Progenitor cell of endocrine pancreas (in vitro differentiated cells): ENCODE results near the gene CHRNB4. TPM values are rescaled to one million over a fixed set of nuclear protein-coding genes. Genes with fewer than 3 reads are reported as not detected.

Source experiments
- DNase-seq: peaks from one replicate; pipeline ENCODE4 v3.0.0; 2021; ENCODE audit warnings: low spot score; ENCODE audit not compliant: unreplicated experiment
- H3K27ac Mint-ChIP-seq: 2 replicates; pipeline ENCODE4 v1.8.0; 2021; ENCODE audit warnings: mild to moderate bottlenecking, moderate library complexity, mixed read lengths
- H3K27me3 Mint-ChIP-seq: 2 replicates; pipeline ENCODE4 v1.8.0; 2021; ENCODE audit warnings: mixed read lengths
- H3K36me3 Mint-ChIP-seq: 2 replicates; pipeline ENCODE4 v1.8.0; 2022; ENCODE audit warnings: mixed read lengths; ENCODE audit not compliant: insufficient read depth
- H3K4me1 Mint-ChIP-seq: 2 replicates; pipeline ENCODE4 v1.8.0; 2021; ENCODE audit warnings: low read depth, mixed read lengths
- H3K4me3 Mint-ChIP-seq: 2 replicates; pipeline ENCODE4 v1.8.0; 2021; ENCODE audit warnings: low read depth, mild to moderate bottlenecking, moderate library complexity, mixed read lengths
- H3K9me3 Mint-ChIP-seq: 2 replicates; pipeline ENCODE4 v1.8.0; 2021; ENCODE audit warnings: low read depth, mixed read lengths
- total RNA-seq: library from RNA; stranded (reverse); gene quantifications from 2 replicates; pipeline ENCODE4 v1.2.1, GENCODE V29; 2021
- TF ChIP-seq, protein P1 (sequence below): fragments of 200-600 bp; sonication (generic); IDR thresholded peaks from one replicate; pipeline ENCODE4 v1.5.0; 2021; ENCODE audit warnings: antibody characterized with exemption, mild to moderate bottlenecking; ENCODE audit not compliant: unreplicated experiment

CHRNB4 gene
- total RNA-seq, 1 donor from 2014 or later = 1.0 TPM

DNA sequence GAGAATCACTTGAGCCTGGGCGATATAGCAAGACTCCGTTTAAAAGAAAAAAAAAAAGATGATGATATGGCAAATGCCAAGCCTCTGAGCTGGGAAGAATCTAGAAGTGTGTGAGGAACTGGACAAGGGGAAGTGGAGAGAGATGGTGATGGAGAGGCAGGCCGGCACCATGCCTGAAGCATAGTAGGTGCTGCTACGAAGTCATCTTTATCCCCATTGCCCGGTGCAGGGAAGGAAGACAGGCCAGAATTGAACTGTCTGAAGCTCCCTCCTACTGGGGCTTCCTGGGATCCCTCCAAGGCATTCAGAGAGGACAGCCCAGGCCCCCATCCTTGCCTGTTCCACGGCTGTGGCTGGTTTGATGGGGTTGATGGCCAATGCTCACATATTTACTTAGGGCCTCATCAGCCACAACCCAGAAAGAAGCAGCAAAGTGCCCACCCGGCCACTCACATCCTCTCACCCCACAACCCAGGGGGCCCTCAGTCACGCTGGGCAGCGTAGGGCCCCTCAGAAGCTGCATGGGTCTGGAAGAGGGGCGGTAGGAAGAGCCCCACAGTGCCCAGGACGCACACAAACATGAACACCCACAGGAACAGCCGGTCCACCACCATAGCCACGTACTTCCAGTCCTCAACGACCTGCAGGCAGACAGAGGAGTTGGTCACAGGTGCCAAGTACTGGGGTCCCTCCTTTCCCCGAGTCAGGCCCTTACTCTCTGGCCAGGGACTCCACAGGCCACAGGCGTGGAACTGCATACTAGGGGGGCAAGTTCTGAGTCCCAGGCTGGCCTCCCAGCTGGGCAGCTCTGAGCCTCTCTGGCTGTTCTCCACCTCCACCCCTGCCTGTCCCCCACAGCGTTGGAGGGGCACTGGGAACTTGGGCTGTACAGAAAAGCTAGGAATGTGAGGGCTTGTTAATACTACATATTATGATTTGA is 16.1 kb downstream of the CHRNB4 start:
- H3K9me3 Mint-ChIP-seq = no peaks in the 10 kb centered on the region
- TF ChIP-seq, protein P1, sequence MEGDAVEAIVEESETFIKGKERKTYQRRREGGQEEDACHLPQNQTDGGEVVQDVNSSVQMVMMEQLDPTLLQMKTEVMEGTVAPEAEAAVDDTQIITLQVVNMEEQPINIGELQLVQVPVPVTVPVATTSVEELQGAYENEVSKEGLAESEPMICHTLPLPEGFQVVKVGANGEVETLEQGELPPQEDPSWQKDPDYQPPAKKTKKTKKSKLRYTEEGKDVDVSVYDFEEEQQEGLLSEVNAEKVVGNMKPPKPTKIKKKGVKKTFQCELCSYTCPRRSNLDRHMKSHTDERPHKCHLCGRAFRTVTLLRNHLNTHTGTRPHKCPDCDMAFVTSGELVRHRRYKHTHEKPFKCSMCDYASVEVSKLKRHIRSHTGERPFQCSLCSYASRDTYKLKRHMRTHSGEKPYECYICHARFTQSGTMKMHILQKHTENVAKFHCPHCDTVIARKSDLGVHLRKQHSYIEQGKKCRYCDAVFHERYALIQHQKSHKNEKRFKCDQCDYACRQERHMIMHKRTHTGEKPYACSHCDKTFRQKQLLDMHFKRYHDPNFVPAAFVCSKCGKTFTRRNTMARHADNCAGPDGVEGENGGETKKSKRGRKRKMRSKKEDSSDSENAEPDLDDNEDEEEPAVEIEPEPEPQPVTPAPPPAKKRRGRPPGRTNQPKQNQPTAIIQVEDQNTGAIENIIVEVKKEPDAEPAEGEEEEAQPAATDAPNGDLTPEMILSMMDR = no peak
- no peaks in the 10 kb centered on the region for H3K36me3 Mint-ChIP-seq
- H3K4me3 Mint-ChIP-seq = no peak overlapping the region
- no peaks in the 10 kb centered on the region for H3K4me1 Mint-ChIP-seq
- DNase-seq = no peak
- H3K27me3 Mint-ChIP-seq = peaks cover 77% of the 10 kb centered on the region
- no peak overlapping the region for H3K27ac Mint-ChIP-seq

DNA sequence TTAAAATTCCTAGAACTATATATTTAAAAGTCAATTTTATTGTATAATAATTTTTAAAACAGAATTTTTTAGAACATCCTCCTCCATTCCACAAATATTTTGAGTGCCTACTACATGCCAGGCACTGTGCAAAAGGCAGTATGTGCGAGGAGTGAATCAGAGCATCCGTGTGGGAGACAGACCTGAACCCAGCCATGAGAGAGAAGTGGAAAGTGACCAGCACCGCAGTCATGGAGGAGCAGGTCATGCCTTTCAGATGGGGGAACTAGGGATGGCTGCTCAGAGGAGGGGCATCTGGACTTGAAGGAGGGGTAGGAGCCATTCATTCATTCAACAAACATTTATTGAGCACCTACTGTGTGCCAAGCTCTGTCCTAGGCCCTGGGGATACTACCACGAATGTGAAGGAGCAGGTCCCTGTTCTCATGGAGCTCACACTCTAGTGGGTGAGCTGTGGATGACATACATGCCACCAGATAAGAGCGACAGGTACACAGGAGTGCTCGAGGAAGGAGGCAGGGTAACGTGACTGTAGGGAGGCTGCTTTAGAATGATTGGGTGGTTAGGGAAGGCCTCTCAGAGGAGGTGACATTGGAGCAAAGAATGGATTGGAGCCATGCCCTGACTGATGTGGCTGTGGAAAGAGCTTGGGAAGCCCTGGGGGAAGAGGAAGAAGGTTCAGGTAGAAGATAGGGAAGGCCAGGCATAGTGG is 17.1 kb downstream of the CHRNB4 start:
- TF ChIP-seq, protein P1 = no peak
- Mint-ChIP-seq H3K27ac (no peak overlapping the region), H3K4me1 (no peaks in the 10 kb centered on the region), H3K36me3 (no peaks in the 10 kb centered on the region), H3K4me3 (no peak overlapping the region), H3K27me3 (peaks cover 78% of the 10 kb centered on the region), H3K9me3 (no peaks in the 10 kb centered on the region)
- DNase-seq = no peak

DNA sequence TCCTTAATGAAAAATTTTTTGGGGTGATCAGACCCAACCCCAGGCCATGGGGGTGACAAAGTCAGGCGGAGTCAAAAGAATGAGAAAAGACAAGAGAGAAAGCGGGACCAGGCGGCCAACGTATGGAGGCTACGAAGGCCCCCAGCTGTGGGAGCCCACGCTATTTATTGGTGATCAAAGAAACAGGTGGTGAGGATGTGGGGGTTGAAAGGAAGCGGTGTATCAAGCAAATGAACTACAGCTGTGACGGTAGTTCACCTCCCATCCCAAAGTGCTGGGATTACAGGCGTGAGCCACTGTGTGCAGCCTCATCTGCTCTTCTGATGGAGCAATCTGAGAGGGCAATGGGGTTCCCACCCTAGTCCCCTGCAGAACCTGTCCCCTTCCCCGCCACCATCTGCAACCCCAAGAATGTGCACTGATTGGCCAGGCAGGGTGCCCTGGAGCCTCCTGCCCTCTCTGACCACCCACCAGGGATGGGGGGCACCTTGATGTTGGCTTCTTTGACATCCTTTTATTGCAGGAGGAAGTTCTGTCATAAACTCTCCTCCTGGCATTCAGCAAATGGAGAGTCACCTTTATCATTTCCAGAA is 19.1 kb downstream of the CHRNB4 start:
- Mint-ChIP-seq H3K27ac (peak overlapping the region; percentile 47), H3K4me1 (no peaks in the 10 kb centered on the region), H3K36me3 (no peaks in the 10 kb centered on the region), H3K27me3 (peaks cover 69% of the 10 kb centered on the region), H3K9me3 (no peaks in the 10 kb centered on the region), H3K4me3 (peak overlapping the region; percentile 66)
- no peak for DNase-seq
- TF ChIP-seq, protein P1 = no peak

DNA sequence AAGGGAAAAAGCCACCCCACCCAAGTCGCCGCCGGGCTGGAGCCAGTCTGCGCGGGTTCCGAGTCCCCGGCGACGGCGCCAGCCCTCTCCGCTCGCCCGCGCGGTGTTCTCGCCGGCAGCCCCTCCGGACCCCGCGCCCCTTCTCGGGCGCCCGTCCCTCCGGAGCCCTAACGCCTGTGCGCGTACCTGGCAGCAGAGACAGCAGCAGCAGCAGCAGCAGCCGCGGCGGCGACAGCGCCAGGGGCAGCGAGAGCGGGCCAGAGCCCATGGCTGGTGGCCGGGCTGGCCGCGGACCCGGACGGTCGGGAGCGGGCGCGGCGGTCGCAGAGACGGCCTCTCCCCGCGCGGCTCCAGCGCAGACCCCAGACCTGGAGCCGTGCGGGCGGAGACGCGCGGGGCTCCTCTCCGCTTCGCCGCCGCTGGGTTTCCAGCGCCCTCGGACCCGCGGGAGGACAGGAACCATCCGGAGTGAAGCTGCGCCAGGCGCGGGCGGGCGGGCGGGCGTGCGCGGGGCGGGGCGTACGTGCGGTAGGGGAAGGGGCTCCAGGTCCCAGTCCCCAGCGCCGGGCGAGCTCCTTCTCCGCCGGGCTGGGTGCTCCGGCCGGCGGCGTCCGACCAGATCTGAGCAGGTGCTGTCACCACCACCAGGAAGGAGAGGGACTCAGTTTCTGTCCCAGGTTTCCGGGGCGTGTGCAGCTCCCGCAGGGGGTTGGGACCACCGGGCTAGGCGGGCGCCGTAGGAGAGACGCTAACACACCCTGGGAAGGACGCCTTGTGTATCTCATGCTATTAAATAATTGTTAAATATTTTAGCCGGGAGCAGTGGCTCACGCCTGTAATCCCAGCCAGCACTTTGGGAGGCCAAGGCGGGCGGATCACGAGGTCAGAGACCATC is 20.2 kb downstream of the CHRNB4 start, which contains the start of gene CHRNA3:
CHRNA3 (minus strand) TSS at position 470 of the 895 bp plus-strand sequence; CDS start at position 268, 202 bp downstream.
- no peaks in the 10 kb centered on the region for H3K4me1 Mint-ChIP-seq
- H3K4me3 Mint-ChIP-seq = peak within 1 kb of the TSS; percentile 66
- no peaks in the 10 kb centered on the region for H3K9me3 Mint-ChIP-seq
- TF ChIP-seq, protein P1 = no peak
- DNase-seq = no peak
- H3K27me3 Mint-ChIP-seq = peaks cover 62% of the 10 kb centered on the region
- H3K27ac Mint-ChIP-seq = peak within 1 kb of the TSS; percentile 47
- no peaks in the 10 kb centered on the region for H3K36me3 Mint-ChIP-seq
